SK-N-SH (cell line): ENCODE measurements around the gene TP53I13.

ENCODE experiments used
- CHD2 ChIP-seq: fragments of 150-350 bp; IDR thresholded peaks from 2 replicates; pipeline ENCODE4 v1.6.1; 2018; ENCODE audit warnings: low read length; ENCODE audit not compliant: partially characterized antibody
- CTCF ChIP-seq: fragments of 200-600 bp; sonication (generic); IDR thresholded peaks from 2 replicates; pipeline ENCODE4 v1.6.1; 2017; ENCODE audit warnings: antibody characterized with exemption, mild to moderate bottlenecking, moderate library complexity
- ELF1 ChIP-seq: IDR thresholded peaks from 2 replicates; pipeline ENCODE4 v1.4.0; 2012
- POLR2AphosphoS5 ChIP-seq: IDR thresholded peaks from 2 replicates; pipeline ENCODE4 v1.6.1; 2012; ENCODE audit warnings: low read depth, low read length
- RCOR1 ChIP-seq: fragments of 150-350 bp; IDR thresholded peaks from 2 replicates; pipeline ENCODE4 v1.6.1; 2017; ENCODE audit warnings: antibody characterized with exemption, low read length
- RFX5 ChIP-seq: IDR thresholded peaks from 2 replicates; pipeline ENCODE4 v1.6.1; 2012; ENCODE audit warnings: mild to moderate bottlenecking, improper control_type of control experiment, low read length
- SMC3 ChIP-seq: IDR thresholded peaks from 2 replicates; pipeline ENCODE4 v1.6.1; 2012; ENCODE audit warnings: low read depth, low read length, improper control_type of control experiment
- USF2 ChIP-seq: fragments of 150-350 bp; IDR thresholded peaks from 2 replicates; pipeline ENCODE4 v1.6.1; 2017; ENCODE audit warnings: antibody characterized with exemption, low read length, low read depth, borderline replicate concordance
- YY1 ChIP-seq: IDR thresholded peaks from 2 replicates; pipeline ENCODE4 v1.4.0; 2012; ENCODE audit warnings: low read depth, mild to moderate bottlenecking

DNA sequence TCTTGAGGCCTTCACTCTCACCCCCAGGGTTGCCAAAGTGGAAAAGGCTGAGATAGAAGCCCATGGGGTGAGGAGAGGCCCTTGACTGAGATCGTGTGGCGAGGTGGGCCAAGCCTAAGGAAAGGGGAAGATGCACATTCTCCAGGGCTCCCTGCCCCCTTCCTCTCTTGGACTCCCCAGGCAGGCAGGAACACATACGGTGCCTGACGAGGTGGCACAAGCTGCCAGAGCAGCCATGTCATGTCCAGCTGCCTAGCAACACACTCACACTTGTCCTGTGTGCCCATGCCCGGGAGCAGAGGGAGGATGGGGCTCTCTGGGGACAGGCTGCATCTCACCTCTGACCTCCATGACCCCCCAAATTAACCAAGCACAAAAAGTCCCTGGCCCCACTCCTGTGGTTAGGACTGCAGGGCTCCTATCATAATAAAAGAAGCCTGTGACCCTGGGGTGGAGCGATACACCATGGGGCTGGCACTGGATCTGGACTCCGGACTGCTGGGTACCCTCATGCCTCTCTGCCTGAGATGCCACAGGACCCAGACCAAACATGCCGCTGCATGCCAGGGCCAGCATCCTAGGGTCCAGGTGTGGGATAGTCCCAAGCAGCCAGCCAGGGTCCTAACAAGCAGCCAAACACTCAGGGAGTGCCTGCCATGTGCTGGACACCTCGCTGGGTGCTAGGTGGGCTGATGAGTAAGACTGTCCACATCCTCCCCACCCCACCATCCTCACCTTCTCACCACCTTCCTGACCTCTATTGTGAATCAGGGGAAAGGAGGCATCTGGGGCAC lies 18.4 kb downstream of the TP53I13 start:
- no peak for TF ChIP-seq SMC3
- no peak for TF ChIP-seq CTCF
- no peak for TF ChIP-seq POLR2AphosphoS5
- TF ChIP-seq ELF1, result no peak
- TF ChIP-seq RCOR1, result no peak
- no peak for TF ChIP-seq USF2
- TF ChIP-seq CHD2, result no peak
- no peak for TF ChIP-seq RFX5
- TF ChIP-seq YY1, result no peak
